GM12873 (cell line): Measurements from ENCODE around the gene HIVEP3.

ENCODE experiments used
- TF ChIP-seq, protein P1 (sequence below): IDR thresholded peaks from 2 replicates; pipeline ENCODE4 v1.5.1; 2012; ENCODE audit warnings: low read depth, mild to moderate bottlenecking, moderate library complexity, low read length, control low read depth; ENCODE audit not compliant: insufficient read depth; ENCODE audit errors: missing control alignments

HIVEP3 gene

DNA sequence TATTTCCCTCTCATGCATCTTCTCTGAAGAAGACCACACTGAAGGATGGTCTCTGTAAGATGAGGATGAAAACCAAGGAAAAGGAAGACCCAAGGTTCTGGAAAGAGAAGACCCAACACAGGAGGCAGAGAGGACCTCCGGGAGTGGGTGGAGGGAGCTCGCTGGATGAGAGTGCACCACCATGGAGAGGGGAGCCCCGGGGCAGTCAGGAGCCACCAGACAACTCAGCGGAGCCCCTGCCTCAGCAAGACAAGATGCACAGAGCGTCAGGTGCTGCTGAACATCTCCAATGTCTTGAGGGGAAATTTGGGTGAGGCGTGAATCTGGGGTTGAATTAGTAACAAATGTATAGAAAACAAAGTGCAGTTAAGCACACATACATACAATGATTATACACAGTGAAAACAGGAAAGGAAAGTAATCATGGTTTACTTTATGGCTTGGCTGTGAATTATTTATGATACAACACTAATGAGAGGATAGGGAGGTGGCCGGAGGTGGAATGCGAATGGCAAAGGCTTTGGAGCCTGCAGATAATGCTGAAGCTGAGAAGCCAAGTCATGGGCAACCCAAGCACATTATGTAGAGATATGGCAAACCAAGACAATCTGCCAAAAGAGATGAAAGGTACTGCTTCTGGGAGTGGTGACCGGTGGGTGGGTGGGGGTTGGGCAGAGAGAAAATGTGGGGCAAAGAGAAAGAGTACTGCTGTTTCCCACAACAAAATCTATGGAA, 353.8 kb downstream of the HIVEP3 start:
- TF ChIP-seq, protein P1, sequence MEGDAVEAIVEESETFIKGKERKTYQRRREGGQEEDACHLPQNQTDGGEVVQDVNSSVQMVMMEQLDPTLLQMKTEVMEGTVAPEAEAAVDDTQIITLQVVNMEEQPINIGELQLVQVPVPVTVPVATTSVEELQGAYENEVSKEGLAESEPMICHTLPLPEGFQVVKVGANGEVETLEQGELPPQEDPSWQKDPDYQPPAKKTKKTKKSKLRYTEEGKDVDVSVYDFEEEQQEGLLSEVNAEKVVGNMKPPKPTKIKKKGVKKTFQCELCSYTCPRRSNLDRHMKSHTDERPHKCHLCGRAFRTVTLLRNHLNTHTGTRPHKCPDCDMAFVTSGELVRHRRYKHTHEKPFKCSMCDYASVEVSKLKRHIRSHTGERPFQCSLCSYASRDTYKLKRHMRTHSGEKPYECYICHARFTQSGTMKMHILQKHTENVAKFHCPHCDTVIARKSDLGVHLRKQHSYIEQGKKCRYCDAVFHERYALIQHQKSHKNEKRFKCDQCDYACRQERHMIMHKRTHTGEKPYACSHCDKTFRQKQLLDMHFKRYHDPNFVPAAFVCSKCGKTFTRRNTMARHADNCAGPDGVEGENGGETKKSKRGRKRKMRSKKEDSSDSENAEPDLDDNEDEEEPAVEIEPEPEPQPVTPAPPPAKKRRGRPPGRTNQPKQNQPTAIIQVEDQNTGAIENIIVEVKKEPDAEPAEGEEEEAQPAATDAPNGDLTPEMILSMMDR = no peak

DNA sequence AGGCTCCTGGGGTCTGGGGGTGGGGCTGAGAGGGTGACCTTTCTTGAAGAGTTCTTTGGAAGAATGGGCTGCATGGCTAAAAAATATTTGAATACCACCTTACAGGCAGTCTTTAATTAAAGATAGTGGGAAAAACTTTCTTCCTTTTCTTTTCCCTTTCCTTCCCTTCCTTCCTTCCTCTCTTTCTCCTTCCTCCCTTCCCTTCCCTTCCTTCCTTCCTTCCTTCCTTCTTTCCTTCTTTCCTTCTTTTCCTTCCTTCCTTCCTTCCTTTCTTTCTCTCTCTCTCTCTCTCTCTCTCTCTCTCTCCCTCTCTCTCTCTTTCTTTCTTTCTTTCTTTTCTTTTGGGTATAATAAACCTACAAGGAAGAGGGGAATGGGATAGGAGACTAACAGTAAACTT, 356.4 kb downstream of the HIVEP3 start:
- TF ChIP-seq, protein P1 = no peak

DNA sequence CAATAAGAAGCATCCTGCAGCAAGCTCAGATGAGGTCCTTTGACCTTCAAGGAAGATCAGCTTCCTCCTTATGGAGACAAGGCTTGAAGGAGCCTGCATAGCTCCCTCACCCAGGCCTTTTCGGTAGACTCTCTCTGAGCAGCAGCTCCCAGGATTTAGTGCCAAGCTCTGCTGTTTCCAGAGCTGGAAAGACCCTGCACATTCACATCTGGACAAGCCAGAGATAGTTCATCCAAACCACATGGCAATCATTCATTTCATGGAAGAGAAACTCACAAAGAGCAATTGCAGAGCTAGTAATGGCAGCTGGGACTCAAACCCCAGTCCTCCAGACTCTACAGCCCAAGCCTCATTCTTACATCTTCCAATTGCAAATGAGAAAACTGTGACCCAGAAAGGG, 357.8 kb downstream of the HIVEP3 start:
- TF ChIP-seq, protein P1 = no peak

DNA sequence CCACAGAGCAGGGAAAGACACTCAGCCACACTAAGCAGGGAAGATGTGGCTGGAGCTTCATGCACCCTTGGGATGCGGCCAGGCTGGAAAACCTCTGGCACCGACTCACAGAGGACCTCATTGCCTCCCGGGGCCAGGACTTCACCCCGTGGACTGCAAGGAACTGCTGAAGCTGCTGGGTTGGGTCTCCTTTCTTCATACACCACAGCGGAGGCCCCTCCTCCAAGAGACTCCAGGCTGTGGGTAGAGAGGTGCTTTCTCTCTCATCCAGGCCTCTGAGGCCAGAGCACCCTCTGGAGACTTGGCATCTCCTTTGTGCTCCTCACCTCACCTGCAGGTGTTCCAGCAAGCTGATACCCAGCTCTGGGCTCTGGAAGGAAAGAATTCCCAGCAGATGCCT, 358.2 kb downstream of the HIVEP3 start:
- TF ChIP-seq, protein P1 = no peak

DNA sequence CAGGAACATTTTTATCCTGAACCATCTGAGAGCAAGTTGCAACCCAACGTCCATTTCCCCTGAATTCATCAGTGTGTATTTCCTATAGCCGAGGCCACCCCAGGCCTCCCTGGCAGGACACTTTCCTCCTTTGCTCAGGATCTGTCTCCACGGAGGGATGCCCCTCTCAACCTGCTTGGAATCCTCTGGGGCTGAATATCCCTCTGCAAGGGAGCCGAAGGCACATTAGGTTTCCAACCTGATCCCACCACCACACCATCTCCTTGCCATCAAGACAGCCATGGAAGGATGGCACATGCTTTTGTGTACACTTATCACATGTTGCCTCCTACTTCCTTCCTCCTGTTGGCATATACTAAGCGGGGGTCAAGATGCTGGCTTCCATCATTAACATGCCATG, 359.4 kb downstream of the HIVEP3 start:
- TF ChIP-seq, protein P1 = no peak

DNA sequence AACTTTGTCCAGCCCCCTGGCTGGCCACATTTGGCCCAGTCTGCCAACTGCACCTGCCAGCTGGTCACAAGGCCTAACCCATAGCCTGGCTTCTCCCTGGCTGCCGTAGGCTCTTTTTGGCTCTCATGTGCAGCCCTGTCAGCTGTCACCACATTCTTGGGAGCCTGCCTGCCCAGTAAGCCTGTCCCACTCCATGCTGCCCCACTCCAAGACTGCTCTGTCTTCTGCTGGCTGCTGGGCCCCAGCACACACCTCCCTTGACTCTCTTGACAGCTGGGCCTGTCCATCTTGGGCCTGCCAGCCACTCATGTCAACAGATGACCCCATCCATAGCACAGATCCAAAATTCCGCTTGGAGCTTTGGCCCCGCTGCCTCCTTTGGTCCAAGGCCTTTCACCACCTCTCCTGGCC, 360.0 kb downstream of the HIVEP3 start:
- TF ChIP-seq, protein P1 = no peak

DNA sequence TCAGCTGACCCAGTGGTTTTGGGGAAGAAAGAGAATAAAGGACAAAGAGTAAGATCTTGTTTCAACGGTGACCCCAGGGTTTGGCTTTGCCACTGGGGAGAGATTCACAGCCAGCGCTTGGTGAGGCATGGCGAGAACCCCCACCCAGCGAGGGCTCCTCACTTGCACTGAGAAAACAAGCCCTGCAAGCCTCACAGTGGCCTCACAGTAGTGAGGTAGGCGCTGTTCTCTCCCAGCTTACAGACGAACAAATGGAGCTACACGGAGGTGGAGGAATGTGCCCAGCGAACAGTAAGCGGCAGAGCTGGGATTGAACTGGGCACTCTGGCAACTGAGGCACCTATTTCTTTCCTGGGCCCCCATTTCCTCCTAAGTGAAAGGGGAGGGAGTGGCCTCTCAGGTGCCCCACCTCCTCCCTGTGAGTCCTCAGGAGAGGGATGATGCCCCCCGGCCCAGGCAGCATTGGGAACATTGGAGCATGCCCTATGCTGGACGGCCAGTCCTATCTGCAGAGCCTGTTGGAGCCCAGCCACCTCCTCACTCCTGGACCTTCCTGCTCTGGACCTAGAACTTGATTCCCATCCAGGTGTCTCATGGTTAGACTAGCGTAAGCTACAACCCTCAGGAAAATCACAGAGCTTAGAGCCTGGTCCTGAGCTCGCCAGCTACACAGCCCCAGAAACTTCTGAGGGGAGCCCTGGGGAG, 360.8 kb downstream of the HIVEP3 start:
- TF ChIP-seq, protein P1 = no peak
